HG03139 (cell line): Measurements from ENCODE around the gene C2CD4D.
"Not testable (repeated sequence)": the region's sequence is repeated elsewhere in the genome, so short reads cannot be mapped to it uniquely, and the experiment has no call there.

Experiments used
- ATAC-seq: cut with Tn5 transposase; IDR thresholded peaks from one replicate; pipeline ENCODE4 v1.9.1; 2021; ENCODE audit not compliant: unreplicated experiment

The C2CD4D gene

DNA sequence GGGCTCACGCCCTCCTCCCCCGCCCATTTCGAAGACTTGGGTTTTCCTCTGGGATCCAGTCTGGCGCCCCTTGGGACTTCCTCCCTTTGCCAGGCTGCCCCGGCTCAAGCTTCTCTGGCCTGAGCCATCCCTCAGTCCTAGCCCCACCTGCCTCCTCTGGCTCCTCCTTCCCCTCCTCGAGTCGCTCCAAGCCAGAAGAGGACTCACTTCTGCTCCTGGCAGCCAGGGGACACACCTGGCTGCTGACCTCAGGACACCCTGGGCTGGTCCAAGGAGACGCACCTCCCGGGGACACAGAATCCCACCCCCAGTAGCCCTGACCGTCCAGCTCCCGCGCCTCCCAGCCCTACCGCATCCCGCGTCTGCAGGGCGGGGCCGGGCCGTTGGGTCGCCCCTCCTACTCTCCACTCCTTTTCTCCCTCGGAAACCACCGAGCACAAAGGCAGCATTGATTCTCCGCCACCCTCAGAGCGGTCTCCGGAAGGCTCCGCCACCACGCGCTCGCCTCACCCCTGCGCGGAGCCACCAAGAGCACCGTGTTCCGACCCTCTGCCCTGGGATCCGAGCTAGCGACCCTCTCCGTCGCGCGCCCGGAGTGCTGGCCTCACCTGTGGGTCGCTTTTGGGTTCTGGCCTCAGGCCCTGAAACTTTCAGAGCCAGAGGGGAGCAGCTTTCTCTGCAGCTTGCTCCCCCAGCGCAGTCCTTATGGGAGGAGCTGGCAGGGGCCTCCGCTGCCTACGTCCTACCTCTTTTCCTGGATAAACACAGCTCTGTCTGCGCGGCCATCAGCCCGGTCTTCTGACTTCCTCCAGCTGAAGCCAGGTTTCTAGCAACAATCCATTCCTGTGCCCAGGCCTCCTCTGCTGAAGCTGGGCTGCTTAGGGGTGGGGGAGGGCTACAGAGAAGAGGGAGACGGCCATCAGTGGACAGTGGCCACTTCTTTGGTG lies at the start of gene C2CD4D:
Gene C2CD4D (minus strand): TSS at position 364 of the 947 bp plus-strand sequence. CDS start 831 bp downstream, outside the sequence.
- ATAC-seq: no peak

DNA sequence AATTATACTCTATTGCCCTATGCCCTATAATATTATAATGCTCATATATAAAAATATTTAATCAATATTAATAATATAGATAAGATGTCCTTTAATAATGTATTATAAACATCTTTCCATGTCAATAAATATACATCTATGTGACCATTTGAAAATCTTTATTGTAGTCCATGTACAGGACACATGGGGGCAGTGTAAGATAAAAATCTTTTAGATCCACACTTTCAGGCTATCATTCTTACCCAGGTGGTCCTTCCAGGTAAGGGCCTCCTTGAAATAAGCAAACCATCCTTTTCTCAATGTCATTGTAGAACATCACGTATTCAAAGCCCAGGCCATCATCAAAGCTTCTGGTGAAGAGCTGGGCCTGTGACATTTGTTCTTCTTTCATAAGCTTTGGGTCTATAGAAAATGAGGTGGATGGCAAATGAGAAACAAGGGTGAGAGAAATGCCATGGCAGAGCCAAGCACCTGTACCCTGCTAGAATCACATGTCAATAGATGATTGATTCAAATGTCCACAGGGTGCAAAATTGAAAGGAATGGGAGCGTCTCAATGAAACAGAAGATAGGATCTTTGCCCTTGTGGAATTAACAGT lies 49.5 kb upstream of the C2CD4D start:
- ATAC-seq: no peak

DNA sequence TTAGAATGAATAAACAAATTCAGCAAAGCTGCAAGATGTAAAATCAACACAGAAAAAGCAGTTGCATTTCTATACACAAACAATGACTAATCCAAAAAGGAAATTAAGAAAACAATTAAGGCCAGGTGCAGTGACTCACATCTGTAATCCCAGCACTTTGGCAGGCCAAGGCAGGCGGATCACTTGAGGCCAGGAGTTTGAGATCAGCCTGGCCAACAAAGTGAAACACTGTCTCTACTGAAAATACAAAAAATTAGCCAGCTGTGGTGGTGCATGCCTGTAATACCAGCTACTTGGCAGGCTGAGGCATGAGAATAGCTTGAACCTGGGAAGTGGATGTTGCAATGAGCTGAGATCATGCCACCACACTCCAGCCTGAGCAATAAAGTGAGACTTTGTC lies 47.4 kb upstream of the C2CD4D start:
- ATAC-seq: no peak

DNA sequence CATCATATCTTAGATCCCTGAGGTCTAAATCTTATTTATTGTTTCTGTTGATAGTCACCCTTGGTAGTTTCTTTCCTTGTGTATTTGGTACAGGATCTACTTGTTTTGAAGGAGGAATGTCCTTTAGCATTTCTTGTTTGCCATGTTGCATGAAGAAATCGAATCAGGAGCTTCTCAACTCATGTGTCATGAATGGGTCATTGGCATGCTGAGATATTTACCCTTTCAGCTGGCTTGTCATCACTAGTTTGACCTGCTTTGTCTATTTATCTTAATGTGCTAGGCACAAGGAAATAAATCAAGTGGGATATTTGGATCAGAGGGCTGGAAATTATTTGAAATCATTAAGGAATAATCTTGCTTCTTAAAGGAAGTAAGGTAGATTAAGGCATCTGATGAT lies 45.9 kb upstream of the C2CD4D start:
- ATAC-seq: no peak

DNA sequence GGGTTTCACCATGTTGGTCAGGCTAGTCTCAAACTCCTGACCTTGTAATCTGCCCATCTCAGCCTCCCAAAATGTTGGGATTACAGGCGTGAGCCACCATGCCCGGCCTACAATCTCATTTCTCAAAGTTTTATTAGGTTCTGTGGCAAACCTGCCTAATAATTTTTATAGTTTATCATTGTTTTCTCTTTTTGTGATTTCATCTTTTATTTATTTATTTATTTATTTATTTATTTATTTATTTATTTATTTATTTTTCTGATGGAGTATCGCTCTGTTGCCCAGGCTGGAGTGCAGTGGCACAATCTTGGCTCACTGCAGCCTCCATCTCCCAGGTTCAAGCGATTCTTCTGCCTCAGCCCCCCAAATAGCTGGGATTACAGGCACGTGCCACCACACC lies 45.3 kb upstream of the C2CD4D start:
- ATAC-seq: not testable (repeated sequence)

DNA sequence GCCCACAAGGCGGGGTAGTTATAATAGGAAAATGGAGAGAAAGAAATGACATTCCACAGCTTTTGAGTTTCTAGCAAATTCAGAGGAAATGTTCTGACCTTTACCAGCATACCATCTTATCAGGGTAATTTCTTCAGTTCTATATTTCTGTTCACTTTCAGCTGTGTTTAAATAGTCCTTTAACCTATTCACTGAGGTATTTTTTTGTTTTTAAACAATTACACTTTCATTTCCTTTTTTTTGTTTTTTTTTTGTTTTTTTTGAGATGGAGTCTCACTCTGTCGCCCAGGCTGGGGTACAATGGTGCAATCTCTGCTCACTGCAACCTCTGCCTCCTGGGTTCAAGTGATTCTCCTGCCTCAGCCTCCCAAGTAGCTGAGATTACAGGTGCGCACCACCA lies 44.8 kb upstream of the C2CD4D start:
- not testable (repeated sequence) for ATAC-seq

DNA sequence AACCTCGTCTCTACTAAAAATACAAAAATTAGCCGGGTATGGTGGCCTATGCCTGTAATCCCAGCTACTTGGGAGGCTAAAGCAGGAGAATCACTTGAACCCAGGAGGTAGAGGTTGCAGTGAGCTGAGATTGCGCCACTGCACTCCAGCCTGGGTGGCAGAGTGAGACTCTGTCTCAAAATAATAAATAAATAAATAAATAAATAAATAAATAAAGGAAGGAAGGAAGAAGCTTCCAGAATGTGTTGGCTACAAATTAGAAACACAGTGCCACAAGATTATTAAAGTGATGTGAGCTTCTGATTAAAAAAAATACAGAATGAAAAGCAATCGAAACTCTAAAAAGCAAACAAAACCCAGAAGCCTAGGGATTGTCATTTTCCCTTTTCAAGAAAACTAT lies 44.3 kb upstream of the C2CD4D start:
- ATAC-seq: not testable (repeated sequence)

DNA sequence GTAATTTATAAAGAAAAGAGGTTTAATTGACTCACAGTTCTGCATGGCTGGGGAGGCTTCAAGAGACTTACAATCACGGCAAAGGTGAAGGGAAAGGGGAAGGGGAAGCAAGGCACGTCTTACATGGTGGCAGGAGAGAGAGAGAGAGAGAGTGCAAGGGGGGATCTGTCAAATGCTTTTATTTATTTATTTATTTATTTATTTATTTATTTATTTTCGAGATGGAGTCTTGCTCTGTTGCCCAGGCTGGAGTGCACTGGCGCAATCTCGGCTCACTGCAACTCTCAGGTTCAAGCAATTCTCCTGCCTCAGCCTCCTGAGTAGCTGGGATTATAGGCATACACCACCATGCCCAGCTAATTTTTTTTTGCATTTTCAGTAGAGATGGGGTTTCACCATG lies 43.3 kb upstream of the C2CD4D start:
- ATAC-seq: not testable (repeated sequence)

DNA sequence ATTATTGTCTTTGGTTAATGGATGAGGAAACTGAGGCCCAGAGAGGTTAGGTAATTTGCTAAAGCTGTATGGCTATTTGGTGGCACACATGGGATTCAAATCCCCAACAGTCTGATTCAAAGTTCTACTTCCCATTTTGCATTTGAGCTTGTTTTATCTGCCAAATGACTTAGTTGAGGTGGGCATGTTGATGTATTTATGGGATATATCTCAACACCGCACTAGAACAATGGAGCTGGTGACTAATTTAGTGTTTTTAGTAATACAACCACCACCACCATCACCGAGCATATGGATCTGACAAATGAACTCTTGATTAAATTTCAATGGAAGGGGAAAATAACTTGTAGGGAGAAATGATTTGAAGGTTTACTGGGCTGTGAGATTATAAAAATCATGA lies 42.8 kb upstream of the C2CD4D start:
- no peak for ATAC-seq

DNA sequence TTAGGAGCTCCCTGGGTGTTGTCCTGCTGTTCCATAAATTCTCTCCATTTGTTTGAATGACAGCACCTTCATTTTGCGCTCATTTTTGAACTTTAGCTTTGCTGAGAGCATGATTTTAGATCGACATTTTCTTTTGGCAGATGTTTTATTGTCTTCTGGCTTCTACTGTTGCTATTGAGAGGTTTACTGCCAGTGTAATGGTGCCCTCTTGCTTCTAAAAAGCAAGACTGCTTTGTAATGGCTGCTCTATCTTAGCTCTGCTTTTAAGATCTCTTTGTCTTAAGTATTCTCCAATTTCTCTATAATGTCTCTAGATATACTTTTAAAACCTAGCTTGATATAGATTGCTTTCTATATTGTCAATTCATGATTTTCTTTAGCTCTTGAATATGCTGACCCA lies 41.9 kb upstream of the C2CD4D start:
- ATAC-seq: no peak

DNA sequence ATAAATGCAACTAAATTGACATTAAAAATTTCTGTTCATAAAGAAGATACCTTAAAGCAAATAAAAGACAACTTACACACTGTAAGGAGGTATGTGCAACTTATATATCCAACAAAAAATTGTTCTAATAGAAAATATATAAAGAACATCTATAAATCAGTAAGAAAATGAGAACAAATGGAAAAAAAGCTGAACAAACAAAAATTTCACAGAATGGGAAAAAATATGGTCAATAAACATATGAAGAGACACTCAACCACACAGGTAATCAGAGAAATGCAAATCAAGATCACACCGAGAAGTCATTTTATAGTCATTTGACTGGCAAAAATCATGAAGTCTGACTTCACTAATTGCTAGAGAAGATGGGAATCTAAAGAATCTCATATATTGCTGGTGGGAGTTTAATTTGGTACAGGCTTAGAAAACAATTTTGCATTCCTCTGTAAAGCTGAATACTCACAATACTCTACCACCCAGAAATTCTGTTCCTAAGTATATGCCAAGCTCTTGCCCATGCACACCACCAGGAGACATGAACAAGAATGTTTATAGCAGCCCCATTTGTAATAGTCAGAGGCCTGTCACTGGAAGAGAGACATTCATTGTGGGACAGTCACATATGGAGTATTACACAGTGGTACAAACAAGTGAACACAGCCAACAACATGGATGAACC lies 35.9 kb upstream of the C2CD4D start:
- no peak for ATAC-seq

DNA sequence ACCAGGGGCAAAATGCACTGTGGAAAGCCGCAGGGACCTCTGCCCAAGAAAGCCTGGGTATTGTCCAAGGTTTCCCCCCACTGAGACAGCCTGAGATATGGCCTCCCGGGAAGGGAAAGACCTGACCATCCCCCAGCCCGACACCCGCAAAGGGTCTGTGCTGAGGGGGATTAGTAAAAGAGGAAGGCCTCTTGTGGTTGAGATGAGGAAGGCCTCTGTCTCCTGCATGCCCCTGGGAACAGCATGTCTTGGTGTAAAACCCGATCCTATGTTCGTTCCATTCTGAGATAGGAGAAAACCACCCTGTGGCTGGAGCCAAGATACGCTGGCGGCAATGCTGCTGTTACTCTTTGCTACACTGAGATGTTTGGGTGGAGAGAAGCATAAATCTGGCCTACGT lies 33.2 kb upstream of the C2CD4D start:
- ATAC-seq: not testable (repeated sequence)

DNA sequence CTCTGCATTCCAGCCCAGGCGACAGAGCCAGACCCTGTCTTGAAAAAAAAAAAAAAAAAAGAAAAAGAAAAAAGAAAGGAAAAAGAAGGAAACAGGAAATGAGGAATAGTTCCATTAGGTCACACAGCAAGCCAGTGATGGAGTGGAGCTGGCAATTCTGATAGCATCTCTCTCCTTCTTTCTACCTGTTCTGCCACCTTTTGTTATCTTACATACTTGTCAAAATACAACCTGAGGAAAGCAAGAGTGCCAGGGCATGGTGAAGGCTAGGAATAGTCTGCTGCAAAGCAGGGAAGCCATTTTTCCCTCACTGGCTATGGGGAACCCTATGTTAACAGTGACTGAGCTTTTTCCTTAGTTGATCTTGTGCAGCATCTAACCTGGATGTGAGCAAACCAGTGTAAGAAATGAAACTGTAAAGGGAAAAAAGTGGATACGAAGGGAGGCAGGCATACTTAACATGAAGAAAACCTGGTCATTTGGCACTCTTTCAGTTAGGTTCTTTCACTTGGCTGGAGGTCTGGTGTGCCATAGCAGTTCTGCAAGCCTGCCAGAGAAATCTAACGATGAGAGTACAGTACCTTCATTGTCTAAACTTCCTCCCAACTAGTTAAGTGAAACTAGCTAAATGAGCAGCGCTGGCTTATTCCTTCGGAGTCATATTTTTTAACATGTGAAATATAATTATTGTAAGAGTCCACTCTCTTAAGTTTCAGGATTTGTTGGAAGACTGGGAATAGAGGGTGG lies 31.8 kb upstream of the C2CD4D start:
- no peak for ATAC-seq

DNA sequence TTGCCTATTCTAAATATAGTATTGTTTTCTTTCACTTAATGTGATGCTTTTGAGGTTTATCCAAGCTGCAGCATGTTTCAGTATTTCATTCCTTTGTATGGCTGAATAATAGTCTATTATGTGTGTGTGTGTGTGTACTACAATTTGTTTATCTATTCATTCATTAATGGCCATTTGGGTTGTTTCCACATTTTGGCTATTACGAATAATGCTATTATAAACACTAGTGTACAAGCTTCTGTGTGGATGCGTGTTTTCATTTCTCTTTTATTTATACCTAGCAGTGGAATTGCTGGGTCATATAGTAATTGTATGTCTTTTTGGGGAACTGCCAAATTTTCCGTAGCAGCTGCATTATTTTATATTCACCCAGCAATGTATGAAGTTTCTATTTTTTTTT lies 28.9 kb upstream of the C2CD4D start:
- no peak for ATAC-seq

DNA sequence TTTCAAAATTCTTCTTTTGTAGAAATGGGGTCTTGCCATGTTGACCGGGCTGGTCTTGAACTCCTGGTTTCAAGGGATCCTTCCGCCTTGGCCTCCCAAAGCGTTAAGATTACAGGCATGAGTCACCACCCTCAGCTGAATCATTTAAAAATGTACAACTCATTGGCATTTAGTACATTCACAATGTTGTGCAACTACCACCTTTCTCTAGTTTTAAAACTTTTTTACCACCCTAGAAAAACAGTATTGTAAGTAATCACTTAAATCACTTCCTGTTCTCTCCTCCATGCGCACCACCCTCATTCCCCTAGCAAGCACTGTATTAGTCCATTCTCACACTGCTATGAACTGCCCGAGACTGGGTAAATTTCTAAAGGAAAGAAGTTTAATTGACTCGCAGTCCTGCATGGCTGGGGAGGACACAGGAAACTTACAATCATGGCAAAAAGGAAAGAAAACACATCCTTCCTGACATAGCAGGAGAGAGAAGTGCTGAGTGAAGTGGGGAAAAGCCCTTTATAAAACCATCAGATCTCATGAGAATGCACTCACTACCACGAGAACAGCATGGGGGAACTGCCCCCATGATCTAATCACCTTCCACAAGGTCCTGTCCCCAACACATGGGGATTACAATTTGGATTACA lies 28.3 kb upstream of the C2CD4D start:
- ATAC-seq: no peak

DNA sequence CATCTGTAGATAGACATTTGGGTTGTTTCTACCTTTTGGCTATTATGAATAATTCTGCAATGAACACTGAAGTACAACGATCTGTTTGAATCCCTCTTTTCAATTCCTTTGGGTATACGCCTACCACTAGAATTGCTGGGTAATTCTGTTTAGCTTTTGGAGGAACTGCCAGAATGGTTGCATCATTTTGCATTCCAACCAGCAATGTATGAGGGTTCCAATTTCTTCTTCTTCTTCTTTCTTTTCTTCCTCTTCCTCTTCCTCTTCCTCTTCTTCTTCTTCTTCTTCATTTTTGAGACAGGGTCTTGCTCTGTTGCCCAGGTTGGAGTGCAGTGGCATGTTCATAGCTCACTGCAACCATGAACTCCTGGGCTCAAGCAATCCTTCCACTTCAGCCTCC lies 27.7 kb upstream of the C2CD4D start:
- ATAC-seq: no peak

DNA sequence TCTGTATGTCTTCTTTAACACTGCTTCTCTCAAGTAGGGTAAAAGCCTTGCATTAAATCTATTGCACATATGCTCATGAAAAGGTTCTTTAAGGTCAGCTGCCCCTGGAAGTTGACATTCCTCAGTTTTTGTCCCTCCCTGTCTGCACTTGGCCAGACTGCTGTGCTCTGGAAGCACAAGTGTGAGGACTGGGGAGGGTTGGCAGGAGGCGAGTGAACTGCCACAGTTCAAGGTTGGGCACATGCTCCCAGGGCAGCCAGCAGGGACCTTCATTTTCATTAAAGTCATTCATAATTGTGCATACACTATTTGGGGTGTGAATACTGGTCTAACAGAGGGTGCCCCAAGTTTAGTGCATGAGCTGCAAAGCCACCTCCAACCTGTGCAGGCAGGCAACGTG lies 24.8 kb upstream of the C2CD4D start:
- no peak for ATAC-seq

DNA sequence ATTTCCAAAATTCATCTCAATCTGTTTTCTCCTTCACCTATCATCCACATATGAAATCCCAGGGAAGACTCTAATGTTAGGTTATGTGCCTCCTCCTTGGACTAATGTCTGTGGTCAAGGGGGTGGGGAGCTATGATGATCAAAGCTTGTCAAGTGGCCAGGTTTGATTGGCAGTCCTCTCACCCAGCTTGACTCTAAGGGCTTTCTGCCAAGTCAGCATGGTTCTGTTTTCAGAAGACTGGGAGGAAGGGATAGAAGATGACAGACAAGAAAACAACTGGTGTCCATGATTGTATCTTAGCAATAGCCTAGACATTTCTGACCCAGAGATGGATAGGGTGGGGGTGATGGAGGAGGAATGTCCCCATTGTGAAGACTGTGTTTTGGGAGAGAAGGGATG lies 23.0 kb upstream of the C2CD4D start:
- no peak for ATAC-seq

DNA sequence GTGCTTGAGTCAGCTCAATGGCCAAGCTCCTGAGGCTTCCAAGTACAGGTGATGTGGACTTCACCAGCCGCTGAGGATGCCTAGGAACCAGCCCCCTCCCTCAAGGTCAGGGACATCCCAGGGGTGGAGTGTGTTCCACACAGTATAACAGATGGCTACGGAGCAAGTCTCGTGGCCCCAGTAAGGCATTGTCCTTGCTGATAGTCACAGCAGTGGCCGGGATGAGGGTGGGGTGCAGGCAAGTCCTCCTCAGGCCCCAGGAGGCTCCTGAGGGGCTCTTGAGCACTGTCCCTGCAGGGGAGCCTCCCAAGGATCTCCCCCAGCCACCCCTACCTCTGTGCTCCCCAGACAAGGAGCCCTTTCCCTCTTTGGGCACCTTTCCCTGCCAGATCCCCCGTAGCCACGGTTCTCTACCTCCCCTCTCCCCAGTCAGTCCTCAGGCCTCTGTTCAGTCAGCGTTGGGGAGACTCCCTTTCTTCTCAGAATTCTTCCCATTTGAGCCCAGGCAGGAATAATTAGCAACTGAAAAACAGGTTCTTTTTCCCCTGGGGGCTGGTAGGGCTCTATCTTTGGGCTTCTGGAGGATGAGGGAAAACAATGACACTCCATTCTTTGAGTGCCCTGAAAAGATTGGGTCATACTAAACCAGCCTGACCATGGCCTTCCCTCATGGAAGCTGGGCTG lies 21.0 kb upstream of the C2CD4D start:
- ATAC-seq: no peak

DNA sequence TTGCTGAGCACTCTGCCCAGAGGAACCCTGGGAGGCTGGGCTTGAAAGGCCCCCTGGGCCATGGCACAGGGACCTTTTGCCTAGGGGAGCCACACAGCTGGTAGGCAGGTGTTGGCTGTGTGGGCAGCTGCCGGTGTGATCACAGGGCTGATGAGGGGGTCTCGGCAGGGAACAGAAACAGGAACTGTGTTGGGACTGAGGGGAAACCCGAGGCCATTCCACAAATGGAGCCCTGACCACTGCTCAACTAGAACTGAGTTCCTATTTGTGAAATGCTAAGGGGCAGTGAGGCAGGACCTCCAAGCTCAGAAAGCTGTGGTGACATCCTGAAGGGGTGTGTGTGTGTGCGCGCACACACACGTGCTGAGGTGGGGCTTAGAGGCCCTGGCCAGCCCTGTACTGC lies 20.3 kb upstream of the C2CD4D start:
- ATAC-seq: no peak
